H1 (cell line): Measurements from ENCODE around the gene CPSF2.

Experiments used
- CTCF ChIP-seq, 3 experiments: IDR thresholded peaks; 1 replicate in 2 of 3; 2 replicates in 1 of 3; pipeline versions ENCODE4 v1.5.1 to v1.6.1; 2011; ENCODE audit warnings: low read length in 3 of 3, mild to moderate bottlenecking in 3 of 3, inconsistent platforms in 2 of 3, low read depth in 1 of 3, moderate library complexity in 1 of 3; ENCODE audit not compliant: insufficient read depth in 1 of 3; ENCODE audit errors: control extremely low read depth in 1 of 3
- USF2 ChIP-seq: IDR thresholded peaks from 2 replicates; pipeline ENCODE4 v1.6.1; 2011; ENCODE audit warnings: low read length, improper control_type of control experiment

GRCh38 chr14:92203116-92203515, 81.3 kb downstream of the CPSF2 start:
- TF ChIP-seq CTCF (IDR thresholded peaks at IDR 0.05; ENCODE audit: control extremely low read depth in 1 of 3, insufficient read depth in 1 of 3, low read depth in 1 of 3, low read length in 3 of 3) = no peak
- no peak for TF ChIP-seq USF2
